ENCODE data around the gene ZNF831. TPM values are rescaled to one million over a fixed set of nuclear protein-coding genes. Genes with fewer than 3 reads are reported as not detected.

ZNF831 gene
- total RNA-seq, 6 experiments from 2014 or later, result 0.04 to 0.25 (median 0.07) TPM

DNA sequence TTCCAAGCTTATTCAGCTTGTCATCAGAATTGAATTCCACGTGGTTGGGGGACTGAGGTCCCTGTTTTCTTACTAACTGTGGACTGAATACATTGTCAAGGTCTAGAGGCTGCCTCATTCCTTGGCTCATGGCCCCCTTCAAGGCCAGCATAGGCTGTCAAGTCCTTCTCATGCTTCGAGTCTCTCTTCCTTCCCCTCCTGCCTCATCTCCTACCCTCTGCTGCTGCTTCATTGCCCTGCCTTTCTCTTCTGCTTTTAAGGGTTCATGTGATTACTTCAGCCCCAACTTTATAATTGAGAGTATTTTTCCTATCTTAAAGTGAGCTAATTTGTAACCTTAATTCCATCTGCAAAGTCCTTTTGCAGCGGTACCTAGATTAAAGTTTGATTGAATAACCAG lies 27.6 kb upstream of the ZNF831 start:
- TF ChIP-seq CTCF (IDR thresholded peaks at IDR 0.05) (no peak), POLR2A (IDR thresholded peaks at IDR 0.05) (no peak)
- Histone ChIP-seq H3K27me3 (no peaks in the 10 kb centered on the region), H3K4me1 (no peaks in the 10 kb centered on the region), H3K27ac (no peak overlapping the region), H3K4me3 (no peak overlapping the region), H3K9me3 (no peaks in the 10 kb centered on the region), H3K36me3 (no peaks in the 10 kb centered on the region)
- WGBS (ENCODE audit: insufficient coverage, low coverage, low lambda C conversion rate, missing lambda C conversion rate), result 75% methylated on average over 3 of the region's 3 CpGs
- intact Hi-C loops (cut with DNase I), result no loop called here
- ATAC-seq (no peak), DNase-seq (no peak)

DNA sequence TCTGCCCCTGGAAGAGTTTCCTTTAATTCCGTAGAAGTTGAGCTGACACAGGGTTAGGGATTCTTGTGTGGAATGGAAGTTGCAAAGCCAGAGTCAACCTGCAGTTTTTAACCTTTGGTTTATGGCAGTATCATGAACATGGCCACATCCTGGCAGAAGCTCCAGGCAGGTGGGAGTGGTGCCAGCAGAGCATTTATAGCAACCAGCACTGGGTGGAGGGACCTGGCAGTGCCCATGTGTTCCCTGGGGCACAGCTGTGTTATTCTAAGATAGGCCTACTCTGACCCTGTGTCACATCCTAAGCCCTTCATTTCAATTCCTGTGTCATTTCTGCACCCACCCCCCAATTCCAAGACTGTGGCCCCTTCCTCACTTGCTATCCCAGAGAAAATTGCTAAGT lies 26.1 kb upstream of the ZNF831 start:
- WGBS (ENCODE audit: insufficient coverage, low coverage, low lambda C conversion rate, missing lambda C conversion rate), result 69% methylated on average over 1 of the region's 1 CpG
- TF ChIP-seq CTCF (IDR thresholded peaks at IDR 0.05) (no peak), POLR2A (IDR thresholded peaks at IDR 0.05) (no peak)

GRCh38 chr20:59138114-59138748 lies 25.4 kb upstream of the ZNF831 start:
- Histone ChIP-seq H3K36me3 (no peaks in the 10 kb centered on the region), H3K4me1 (no peaks in the 10 kb centered on the region), H3K9me3 (no peaks in the 10 kb centered on the region), H3K27ac (no peak overlapping the region), H3K27me3 (no peaks in the 10 kb centered on the region), H3K4me3 (no peak overlapping the region)
- no peak for TF ChIP-seq CTCF (IDR thresholded peaks at IDR 0.05)
- no peak for TF ChIP-seq POLR2A (IDR thresholded peaks at IDR 0.05)
- intact Hi-C loops (cut with DNase I), result no loop called here
- 74% methylated on average over 6 of the region's 6 CpGs for whole genome bisulfite sequencing (ENCODE audit: insufficient coverage, low coverage, low lambda C conversion rate, missing lambda C conversion rate)
- ATAC-seq (no peak), DNase-seq (peak in 1 of 3 donors; percentile 18)

More for the DNA sequence above, 26.1 kb upstream of the ZNF831 start:
- Histone ChIP-seq H3K4me1 (no peaks in the 10 kb centered on the region), H3K4me3 (no peak overlapping the region), H3K36me3 (no peaks in the 10 kb centered on the region), H3K27me3 (no peaks in the 10 kb centered on the region), H3K9me3 (no peaks in the 10 kb centered on the region), H3K27ac (no peak overlapping the region)
- DNase-seq (peak in 1 of 3 donors; percentile 41), ATAC-seq (no peak)
- intact Hi-C loops (cut with DNase I), result no loop called here

GRCh38 chr20:59139998-59140397 lies 23.6 kb upstream of the ZNF831 start:
- 70% methylated on average over 1 of the region's 1 CpG for WGBS (ENCODE audit: insufficient coverage, low coverage, low lambda C conversion rate, missing lambda C conversion rate)
- DNase-seq (no peak), ATAC-seq (no peak)
- intact Hi-C loops (cut with DNase I), result no loop called here
- H3K4me1 ChIP-seq, result no peaks in the 10 kb centered on the region
- no peaks in the 10 kb centered on the region for H3K36me3 ChIP-seq
- H3K27me3 ChIP-seq, result no peaks in the 10 kb centered on the region
- TF ChIP-seq CTCF (IDR thresholded peaks at IDR 0.05) (no peak), POLR2A (IDR thresholded peaks at IDR 0.05) (no peak)
- H3K9me3 ChIP-seq, result no peaks in the 10 kb centered on the region
- H3K4me3 ChIP-seq, result no peak overlapping the region
- H3K27ac ChIP-seq, result no peak overlapping the region
